Left kidney (tissue), 8 donors: Measurements from ENCODE around the gene NRM. TPM values are rescaled to one million over a fixed set of nuclear protein-coding genes. Genes with fewer than 3 reads are reported as not detected.
"Not testable (repeated sequence)": the region's sequence is repeated elsewhere in the genome, so short reads cannot be mapped to it uniquely, and the experiment has no call there.

Source experiments
- DNase-seq: peaks from one replicate; pipeline ENCODE4 v3.0.0-alpha.2; 2013
- long read RNA-seq, 8 donors: transcript quantifications; one replicate each; lab custom pipeline, GENCODE V29; 2026
- polyA plus RNA-seq: library from polyadenylated mRNA; unstranded; fragments of 120-200 nt; gene quantifications from one replicate; pipeline ENCODE4 v1.2.1, GENCODE V29; 2013; ENCODE audit not compliant: insufficient read length

Gene NRM
- 38.1 TPM for polyA plus RNA-seq
- long read RNA-seq, donor 1, transcript NRM-203 (4 exons, 1,734 nt) = major isoform, 16 of 40 reads
- long read RNA-seq, donor 1, partial matches to known transcripts = 18 of 40 reads
- long read RNA-seq, donor 1, other reads (novel, unspliced or antisense) = 0 of 40 reads
- long read RNA-seq, donor 2, transcript NRM-203 (4 exons, 1,734 nt) = major isoform, 12 of 16 reads
- long read RNA-seq, donor 2, partial matches to known transcripts = 0 of 16 reads
- long read RNA-seq, donor 2, other reads (novel, unspliced or antisense) = 0 of 16 reads
- long read RNA-seq, donor 3, transcript NRM-203 (4 exons, 1,734 nt) = major isoform, 12 of 15 reads
- long read RNA-seq, donor 3, partial matches to known transcripts = 0 of 15 reads
- long read RNA-seq, donor 3, other reads (novel, unspliced or antisense) = 0 of 15 reads
- long read RNA-seq, donor 4, partial matches to known transcripts = 0 of 1 reads
- long read RNA-seq, donor 4, other reads (novel, unspliced or antisense) = 0 of 1 reads
- long read RNA-seq, donor 5, transcript NRM-203 (4 exons, 1,734 nt) = major isoform, 8 of 14 reads
- long read RNA-seq, donor 5, partial matches to known transcripts = 0 of 14 reads
- long read RNA-seq, donor 5, other reads (novel, unspliced or antisense) = 0 of 14 reads
- long read RNA-seq, donor 6, transcript NRM-203 (4 exons, 1,734 nt) = major isoform, 7 of 25 reads
- long read RNA-seq, donor 6, partial matches to known transcripts = 13 of 25 reads
- long read RNA-seq, donor 6, other reads (novel, unspliced or antisense) = 0 of 25 reads
- long read RNA-seq, donor 7, transcript NRM-203 (4 exons, 1,734 nt) = major isoform, 13 of 22 reads
- long read RNA-seq, donor 7, partial matches to known transcripts = 5 of 22 reads
- long read RNA-seq, donor 7, other reads (novel, unspliced or antisense) = 0 of 22 reads
- long read RNA-seq, donor 8, partial matches to known transcripts = 0 of 5 reads
- long read RNA-seq, donor 8, other reads (novel, unspliced or antisense) = 0 of 5 reads

GRCh38 chr6:30690403-30691207, at the start of gene NRM:
Gene NRM, minus strand, starts transcription at chr6:30690984. Its CDS starts 10 bp downstream, at chr6:30690974.
- DNase-seq = peak; percentile 87

GRCh38 chr6:30740540-30740870, 49.7 kb upstream of the NRM start:
- DNase-seq = no peak

GRCh38 chr6:30738532-30738931, 47.7 kb upstream of the NRM start:
- DNase-seq = no peak

- DNase-seq = no peak
Observed at GRCh38 chr6:30735668-30736314, 45.0 kb upstream of the NRM start.

- no peak for DNase-seq
Observed at GRCh38 chr6:30732237-30732943, 41.6 kb upstream of the NRM start.

GRCh38 chr6:30730601-30731435, 40.0 kb upstream of the NRM start:
- no peak for DNase-seq

- DNase-seq = no peak
Observed at GRCh38 chr6:30727920-30728553, 37.3 kb upstream of the NRM start.

GRCh38 chr6:30726506-30727413, 36.0 kb upstream of the NRM start:
- DNase-seq = no peak

GRCh38 chr6:30725713-30726505, 35.1 kb upstream of the NRM start:
- no peak for DNase-seq

- DNase-seq = no peak
Observed at GRCh38 chr6:30724906-30725667, 34.3 kb upstream of the NRM start.

GRCh38 chr6:30723843-30724741, 33.3 kb upstream of the NRM start:
- not testable (repeated sequence) for DNase-seq

- not testable (repeated sequence) for DNase-seq
Observed at GRCh38 chr6:30723159-30723842, 32.5 kb upstream of the NRM start.

- peak; percentile 75 for DNase-seq
Observed at GRCh38 chr6:30722280-30723112, 31.7 kb upstream of the NRM start.

GRCh38 chr6:30722025-30722279, 31.2 kb upstream of the NRM start:
- DNase-seq = not testable (repeated sequence)
